Inflammatory macrophage treated with lipopolysaccharide for 4 hours (primary cell): ENCODE measurements around the gene RBM43.

Experiments
- DNase-seq: peaks from one replicate; pipeline ENCODE4 v3.0.0-alpha.2; 2020

The RBM43 gene

GRCh38 chr2:151206446-151206968 is 55.2 kb downstream of the RBM43 start:
- no peak for DNase-seq

GRCh38 chr2:151205571-151205970 is 56.1 kb downstream of the RBM43 start:
- DNase-seq = no peak

GRCh38 chr2:151204756-151205155 is 56.9 kb downstream of the RBM43 start:
- no peak for DNase-seq

GRCh38 chr2:151200844-151201243 is 60.8 kb downstream of the RBM43 start:
- DNase-seq = no peak

GRCh38 chr2:151200277-151200676 is 61.4 kb downstream of the RBM43 start:
- no peak for DNase-seq

- DNase-seq = no peak
Observed at GRCh38 chr2:151198645-151199044, 63.0 kb downstream of the RBM43 start.
